Ovary (tissue), 3 donors: Measurements from ENCODE around the gene PLEKHO2.

Source experiments
- CTCF ChIP-seq, 3 donors: fragments of 450-650 bp in 2 of 3; fragments of 200-600 bp in 1 of 3; IDR thresholded peaks; one replicate each; pipeline versions ENCODE4 v1.5.1 to v1.8.0; 2016 to 2022; ENCODE audit warnings: antibody characterized with exemption in 3 of 3, mild to moderate bottlenecking in 1 of 3
- POLR2A ChIP-seq: fragments of 450-650 bp; IDR thresholded peaks from one replicate; pipeline ENCODE4 v1.6.1; 2017; ENCODE audit warnings: antibody characterized with exemption, mild to moderate bottlenecking, moderate library complexity
- donor health status: DM: no; HTN: no; CAD: no.

DNA sequence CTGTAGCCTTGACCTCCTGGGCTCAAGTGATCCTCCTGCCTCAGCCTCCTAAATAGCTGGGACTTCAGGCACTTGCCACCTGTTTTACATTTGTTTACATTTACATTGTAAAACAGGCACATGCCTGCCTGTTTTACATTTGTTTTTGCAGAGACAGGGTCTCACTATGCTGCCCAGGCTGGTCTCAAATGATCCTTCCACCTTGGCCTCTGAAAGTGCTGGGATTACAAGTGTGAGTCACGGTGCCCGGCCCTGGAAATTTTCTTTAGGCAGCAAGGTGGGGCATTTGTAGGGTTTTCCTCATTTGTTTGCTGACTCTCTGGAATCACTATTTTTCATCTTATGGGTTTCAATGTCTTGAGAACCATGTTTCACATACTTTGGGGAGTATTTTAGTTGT lies 41.2 kb upstream of the PLEKHO2 start:
- TF ChIP-seq CTCF (IDR thresholded peaks at IDR 0.05): no peak
- no peak for TF ChIP-seq POLR2A
